Measurements from ENCODE around the gene GRP.

GRP gene

GRCh38 chr18:59267503-59268126, 47.7 kb downstream of the GRP start:
- DNase-seq (ENCODE audit: low read depth, low spot score), result no peak

GRCh38 chr18:59268127-59268720, 48.3 kb downstream of the GRP start:
- no peak for DNase-seq (ENCODE audit: low read depth, low spot score)

- no peak for DNase-seq (ENCODE audit: low read depth, low spot score)
These were observed 49.0 kb downstream of the GRP start for GRCh38 chr18:59268721-59269562.

GRCh38 chr18:59269563-59270119, 49.7 kb downstream of the GRP start:
- DNase-seq (ENCODE audit: low read depth, low spot score), result no peak

DNA sequence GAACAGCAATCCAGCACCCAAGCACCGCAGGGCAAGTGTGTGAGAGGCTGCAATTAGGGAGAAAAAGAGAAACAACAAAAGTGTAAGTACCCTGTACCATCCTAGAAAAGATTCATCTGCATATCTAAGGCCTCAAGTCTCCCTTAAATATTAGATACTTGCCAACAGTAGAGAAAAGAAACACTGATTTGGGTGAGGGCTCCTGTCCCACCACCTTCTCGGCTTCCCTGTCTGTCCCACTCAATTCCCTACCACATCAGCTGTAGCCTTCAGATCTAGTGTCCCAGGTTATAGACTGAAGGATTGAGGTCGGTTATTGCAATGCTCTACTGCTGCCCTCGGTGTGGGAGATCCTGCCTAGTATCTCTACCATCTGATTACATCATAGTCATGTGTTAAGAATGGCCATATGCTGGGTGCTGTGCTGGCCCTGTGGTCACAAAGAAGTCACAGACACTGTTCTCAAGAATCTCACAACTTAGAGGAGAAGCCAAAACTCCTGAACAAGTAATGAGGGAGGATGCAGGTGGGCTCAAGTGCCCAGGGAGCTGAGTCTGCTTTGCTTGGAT, 50.8 kb downstream of the GRP start:
- DNase-seq (ENCODE audit: low read depth, low spot score), result no peak

GRCh38 chr18:59271606-59272220, 51.8 kb downstream of the GRP start:
- no peak for DNase-seq (ENCODE audit: low read depth, low spot score)

DNA sequence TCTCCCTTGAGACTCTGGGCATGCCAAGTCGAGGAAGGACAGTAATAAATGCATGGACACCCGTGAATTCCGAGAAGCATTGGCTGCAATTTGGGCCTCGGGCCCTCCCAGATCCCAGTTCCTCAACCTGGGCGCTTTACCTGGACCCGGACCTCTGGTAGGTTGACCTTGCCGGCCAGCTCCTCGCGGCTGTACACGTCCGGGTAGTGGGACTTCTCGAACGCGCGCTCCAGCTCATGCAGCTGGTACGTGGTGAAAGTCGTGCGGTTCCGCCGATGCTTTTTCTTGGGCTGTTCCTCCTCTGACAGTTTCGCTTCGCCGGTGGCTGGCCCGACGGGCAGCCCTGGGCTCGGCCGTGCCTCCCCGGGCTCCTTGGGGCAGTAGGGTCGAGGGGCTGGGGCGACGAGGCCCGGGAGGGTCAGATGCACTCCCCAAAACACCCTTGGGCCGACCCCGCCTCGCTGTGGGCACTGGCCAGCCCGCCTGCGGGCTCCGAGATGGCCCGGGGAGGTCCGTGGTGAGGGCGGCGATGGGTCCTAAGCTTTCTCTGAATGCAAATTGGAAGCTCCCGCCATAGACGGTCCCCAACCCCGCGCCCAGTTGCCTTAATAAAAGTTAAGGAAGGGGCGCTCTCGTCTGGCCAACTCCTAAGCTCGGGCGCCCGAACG, 52.4 kb downstream of the GRP start:
- DNase-seq (ENCODE audit: low read depth, low spot score), result no peak

GRCh38 chr18:59272891-59273758, 53.2 kb downstream of the GRP start, which contains the start of gene RAX:
Gene RAX (minus strand): TSS chr18:59273454. CDS start chr18:59273206, 248 bp downstream.
- no peak for DNase-seq (ENCODE audit: low read depth, low spot score)

DNA sequence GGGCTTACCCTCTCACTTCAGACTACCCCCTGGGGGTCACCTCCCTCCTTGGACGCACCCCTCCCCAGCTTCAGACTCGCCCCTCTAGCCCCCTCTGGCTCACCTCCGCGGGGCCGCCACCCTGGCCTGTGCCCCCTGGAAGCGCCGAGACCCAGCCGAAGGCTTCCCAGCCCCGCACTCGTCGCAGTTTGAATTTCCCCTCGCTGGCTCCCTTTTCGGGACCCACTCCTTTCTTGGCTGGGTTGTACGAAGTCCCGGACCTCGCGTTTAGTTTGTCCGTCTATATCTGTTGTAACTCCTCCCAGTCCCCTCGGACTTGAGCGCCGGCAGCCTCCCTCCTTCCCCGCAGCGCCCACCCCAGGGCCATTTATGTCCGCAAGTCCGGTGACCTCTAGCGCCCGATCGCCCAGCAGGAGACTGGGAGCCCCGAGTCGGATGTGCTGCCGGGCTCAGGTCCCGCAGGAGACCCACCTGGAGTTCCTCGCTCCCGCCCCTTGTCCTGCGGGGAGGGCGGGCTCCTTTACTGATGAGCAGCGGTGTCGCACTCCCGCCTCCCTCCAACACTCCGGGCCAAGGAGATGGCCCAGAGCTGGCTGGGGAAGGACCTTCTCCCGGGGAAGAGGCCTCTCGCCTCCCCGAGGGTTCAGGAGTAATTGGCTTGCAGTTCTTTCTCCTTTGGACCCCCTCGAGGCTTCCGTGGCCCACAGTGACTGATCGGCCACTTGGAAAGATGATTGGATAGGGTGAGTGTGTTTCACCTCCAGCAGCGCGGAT, 54.0 kb downstream of the GRP start:
- DNase-seq (ENCODE audit: low read depth, low spot score), result no peak

GRCh38 chr18:59274533-59274928, 54.6 kb downstream of the GRP start:
- no peak for DNase-seq (ENCODE audit: low read depth, low spot score)

DNA sequence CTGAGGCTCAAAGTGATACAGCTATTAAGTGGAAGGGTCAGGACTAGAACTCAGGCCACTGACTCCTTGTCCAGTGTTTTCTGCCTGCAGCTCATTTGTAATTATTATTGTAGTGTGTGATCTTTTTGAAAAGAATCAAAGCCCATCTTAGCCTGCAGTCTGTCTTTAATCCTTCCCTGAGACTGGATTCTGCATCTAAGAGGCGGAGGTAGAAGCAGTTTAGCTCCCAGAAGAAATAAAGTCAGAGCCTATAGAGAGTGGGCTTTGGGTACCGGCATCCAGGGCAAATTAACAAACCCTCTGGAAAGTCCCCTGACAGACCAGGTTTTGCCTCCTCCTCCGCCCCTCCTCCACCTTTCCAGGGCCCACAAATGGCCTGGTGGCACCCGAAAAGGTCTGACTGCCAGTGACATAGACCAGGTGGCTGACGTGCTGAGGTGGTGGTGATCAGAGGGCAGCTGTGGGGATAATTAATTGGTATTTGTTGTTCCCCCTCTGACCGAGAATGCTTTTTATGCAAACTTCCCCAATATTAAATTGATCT, 55.5 kb downstream of the GRP start:
- DNase-seq (ENCODE audit: low read depth, low spot score), result no peak

DNA sequence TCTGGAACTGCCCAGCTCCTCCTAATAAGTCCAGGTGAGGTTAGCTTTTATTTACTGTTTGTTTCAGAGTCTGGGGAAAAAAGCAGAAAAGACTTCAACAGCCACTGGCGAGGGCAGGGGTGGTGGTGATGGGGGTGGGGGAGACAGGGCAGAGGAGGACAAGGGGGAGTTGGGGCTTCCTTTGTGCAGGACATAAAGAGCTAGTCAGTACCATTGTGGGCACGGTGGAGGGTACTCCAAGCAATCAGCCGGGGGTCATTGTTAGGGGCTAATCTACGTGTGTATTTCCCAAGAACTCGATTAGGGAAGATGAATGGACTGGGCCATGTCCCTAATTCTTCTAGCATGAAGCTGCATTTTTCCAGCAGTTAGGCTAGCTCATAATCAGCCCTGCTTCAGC, 56.1 kb downstream of the GRP start:
- DNase-seq (ENCODE audit: low read depth, low spot score), result no peak

GRCh38 chr18:59278793-59279192, 58.8 kb downstream of the GRP start:
- no peak for DNase-seq (ENCODE audit: low read depth, low spot score)

DNA sequence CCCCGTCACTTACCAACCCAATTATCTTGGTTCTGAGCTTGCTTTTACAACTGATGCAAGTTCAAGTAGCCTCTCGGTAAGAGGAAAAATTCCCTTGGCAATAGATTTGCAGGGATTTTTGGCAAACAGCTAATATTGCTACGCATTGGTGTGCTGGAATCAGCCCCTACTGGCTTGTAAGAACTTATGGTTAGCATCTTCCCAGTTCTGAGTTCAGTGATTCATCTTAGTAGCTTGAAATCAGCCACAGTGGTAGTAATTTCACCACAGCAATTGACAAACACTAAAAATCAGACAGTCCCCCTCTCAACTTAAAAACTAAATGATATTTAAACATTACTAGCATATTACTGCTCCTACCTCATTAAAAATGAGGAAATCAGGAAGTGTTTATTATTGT, 59.2 kb downstream of the GRP start:
- no peak for DNase-seq (ENCODE audit: low read depth, low spot score)

DNA sequence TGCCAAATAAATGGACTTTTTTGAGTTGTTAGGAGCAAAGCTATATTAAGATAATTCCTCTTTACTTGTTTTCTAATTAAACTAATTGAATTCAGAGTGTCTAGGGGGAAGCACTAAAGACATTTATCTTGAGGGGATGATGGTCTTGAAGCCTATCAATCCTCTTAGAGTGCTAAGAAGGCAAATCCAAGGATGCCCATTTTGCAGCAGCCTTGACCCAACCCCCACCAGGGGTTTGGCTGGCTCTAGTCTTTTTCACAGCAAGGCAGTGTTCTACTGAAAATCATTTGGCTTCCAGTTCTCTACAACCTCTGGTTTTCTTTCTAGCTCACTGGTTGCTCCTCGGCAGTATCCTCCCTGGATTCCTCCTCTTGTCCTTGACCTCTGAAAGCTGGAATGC, 59.8 kb downstream of the GRP start:
- no peak for DNase-seq (ENCODE audit: low read depth, low spot score)

All from brain pericyte (primary cell).